ENCODE data around the gene SNX25.

- no peak for TF ChIP-seq EZH2 (IDR thresholded peaks at IDR 0.05; ENCODE audit: borderline replicate concordance, low read length)
- TF ChIP-seq CTCF (IDR thresholded peaks at IDR 0.05; ENCODE audit: low read length) = no peak
Measured at GRCh38 chr4:185203486-185204237, 5.7 kb upstream of the SNX25 start, which contains the start of gene CFAP97.
